Gastroesophageal sphincter (tissue), 3 donors: Measurements from ENCODE around the gene NT5C3A.

Experiments used
- POLR2A ChIP-seq, 2 donors: fragments of 450-650 bp; IDR thresholded peaks; one replicate each; pipeline ENCODE4 v1.6.1; 2017; ENCODE audit warnings: antibody characterized with exemption in 2 of 2, mild to moderate bottlenecking in 2 of 2, moderate library complexity in 1 of 2
- TF ChIP-seq, protein P1 (sequence below), 4 experiments: fragments of 200-600 bp in 2 of 4; fragments of 450-650 bp in 2 of 4; sonication (generic) in 1 of 4; IDR thresholded peaks; one replicate each; pipeline ENCODE4 v1.5.1; 2017 to 2019; ENCODE audit warnings: antibody characterized with exemption in 4 of 4, mild to moderate bottlenecking in 2 of 4, moderate library complexity in 2 of 4

DNA sequence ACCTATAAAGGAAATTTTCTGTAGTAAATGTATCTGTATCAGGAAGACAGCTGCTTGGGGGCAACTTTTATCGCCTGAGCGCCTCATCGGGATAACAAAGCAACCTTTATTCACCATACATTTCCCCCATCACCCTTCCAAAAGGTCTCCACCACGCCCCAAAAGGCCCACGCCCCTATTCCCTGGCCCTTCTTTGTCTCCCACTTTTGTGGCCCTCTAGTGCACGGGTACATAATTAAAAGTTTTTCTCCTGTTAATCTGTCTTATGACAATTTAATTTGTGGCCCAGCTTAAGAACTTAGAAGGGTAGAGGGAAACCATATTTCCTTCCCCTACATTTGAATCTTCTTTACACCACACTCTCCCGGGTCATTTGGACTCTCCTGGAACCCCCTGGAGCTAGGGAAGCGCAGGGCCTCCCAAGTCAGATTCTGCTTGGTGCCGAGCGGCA lies 46.0 kb upstream of the NT5C3A start:
- no peak for TF ChIP-seq POLR2A (IDR thresholded peaks at IDR 0.05)
- TF ChIP-seq, protein P1, sequence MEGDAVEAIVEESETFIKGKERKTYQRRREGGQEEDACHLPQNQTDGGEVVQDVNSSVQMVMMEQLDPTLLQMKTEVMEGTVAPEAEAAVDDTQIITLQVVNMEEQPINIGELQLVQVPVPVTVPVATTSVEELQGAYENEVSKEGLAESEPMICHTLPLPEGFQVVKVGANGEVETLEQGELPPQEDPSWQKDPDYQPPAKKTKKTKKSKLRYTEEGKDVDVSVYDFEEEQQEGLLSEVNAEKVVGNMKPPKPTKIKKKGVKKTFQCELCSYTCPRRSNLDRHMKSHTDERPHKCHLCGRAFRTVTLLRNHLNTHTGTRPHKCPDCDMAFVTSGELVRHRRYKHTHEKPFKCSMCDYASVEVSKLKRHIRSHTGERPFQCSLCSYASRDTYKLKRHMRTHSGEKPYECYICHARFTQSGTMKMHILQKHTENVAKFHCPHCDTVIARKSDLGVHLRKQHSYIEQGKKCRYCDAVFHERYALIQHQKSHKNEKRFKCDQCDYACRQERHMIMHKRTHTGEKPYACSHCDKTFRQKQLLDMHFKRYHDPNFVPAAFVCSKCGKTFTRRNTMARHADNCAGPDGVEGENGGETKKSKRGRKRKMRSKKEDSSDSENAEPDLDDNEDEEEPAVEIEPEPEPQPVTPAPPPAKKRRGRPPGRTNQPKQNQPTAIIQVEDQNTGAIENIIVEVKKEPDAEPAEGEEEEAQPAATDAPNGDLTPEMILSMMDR (IDR thresholded peaks at IDR 0.05): peak in 1 of 4 experiments; percentile 12
